Adipocyte (in vitro differentiated cells): ENCODE results near the gene VWA2.

ENCODE experiments used
- DNase-seq: peaks from one replicate; pipeline ENCODE4 v3.0.0-alpha.2; 2015; ENCODE audit warnings: low read depth
- H3K27me3 ChIP-seq: replicated peaks from 2 replicates; pipeline ENCODE4 v1.7.0; 2013; ENCODE audit warnings: mild to moderate bottlenecking, low read length, moderate library complexity; ENCODE audit not compliant: control insufficient read depth, insufficient read depth
- H3K36me3 ChIP-seq: 2 replicates; pipeline ENCODE4 v1.7.0; 2013; ENCODE audit warnings: low read length, mild to moderate bottlenecking, moderate library complexity; ENCODE audit not compliant: control insufficient read depth, insufficient read depth, severe bottlenecking
- H3K4me1 ChIP-seq: 2 replicates; pipeline ENCODE4 v1.7.0; 2013; ENCODE audit warnings: mild to moderate bottlenecking, low read length, moderate library complexity; ENCODE audit not compliant: control insufficient read depth, insufficient read depth
- H3K4me3 ChIP-seq: 2 replicates; pipeline ENCODE4 v1.7.0; 2013; ENCODE audit warnings: mild to moderate bottlenecking, low read length, moderate library complexity
- H3K9ac ChIP-seq: 2 replicates; pipeline ENCODE4 v1.7.0; 2013; ENCODE audit warnings: mild to moderate bottlenecking, low read length, moderate library complexity
- H3K9me3 ChIP-seq: 2 replicates; pipeline ENCODE4 v1.7.0; 2013; ENCODE audit warnings: mild to moderate bottlenecking, low read length, moderate library complexity; ENCODE audit not compliant: control insufficient read depth

The VWA2 gene

GRCh38 chr10:114239117-114239993 lies at the start of gene VWA2:
Gene VWA2, plus strand, starts transcription at chr10:114239254. Its CDS starts 9,460 bp downstream, at chr10:114248714.
- DNase-seq, result no peak
- Histone ChIP-seq H3K36me3 (no peaks in the 10 kb centered on the region), H3K9ac (no peak within 1 kb of the TSS), H3K9me3 (no peaks in the 10 kb centered on the region), H3K4me1 (no peaks in the 10 kb centered on the region), H3K4me3 (peak within 1 kb of the TSS; percentile 60), H3K27me3 (peaks cover 90% of the 10 kb centered on the region)

GRCh38 chr10:114189700-114190099 lies 49.4 kb upstream of the VWA2 start:
- H3K27me3 ChIP-seq, result peaks cover 6% of the 10 kb centered on the region

GRCh38 chr10:114195079-114195478 lies 44.0 kb upstream of the VWA2 start:
- no peak overlapping the region for H3K4me3 ChIP-seq
- H3K4me1 ChIP-seq, result no peaks in the 10 kb centered on the region
- H3K9ac ChIP-seq, result no peak overlapping the region
- H3K36me3 ChIP-seq, result no peaks in the 10 kb centered on the region
- H3K9me3 ChIP-seq, result no peaks in the 10 kb centered on the region
- peaks cover 9% of the 10 kb centered on the region for H3K27me3 ChIP-seq
- DNase-seq, result no peak

More at GRCh38 chr10:114189700-114190099, 49.4 kb upstream of the VWA2 start:
- no peak for DNase-seq
- Histone ChIP-seq H3K36me3 (no peaks in the 10 kb centered on the region), H3K4me1 (no peaks in the 10 kb centered on the region), H3K9me3 (no peaks in the 10 kb centered on the region), H3K4me3 (no peak overlapping the region), H3K9ac (no peak overlapping the region)

GRCh38 chr10:114199239-114199638 lies 39.8 kb upstream of the VWA2 start:
- DNase-seq, result no peak
- Histone ChIP-seq H3K36me3 (no peaks in the 10 kb centered on the region), H3K4me1 (no peaks in the 10 kb centered on the region), H3K27me3 (peaks cover 11% of the 10 kb centered on the region), H3K4me3 (no peak overlapping the region), H3K9me3 (no peaks in the 10 kb centered on the region), H3K9ac (no peak overlapping the region)

GRCh38 chr10:114202812-114203211 lies 36.2 kb upstream of the VWA2 start:
- Histone ChIP-seq H3K27me3 (peaks cover 5% of the 10 kb centered on the region), H3K4me3 (no peak overlapping the region)

GRCh38 chr10:114206902-114207301 lies 32.2 kb upstream of the VWA2 start:
- H3K4me3 ChIP-seq, result no peak overlapping the region
- no peak for DNase-seq
- H3K9me3 ChIP-seq, result no peaks in the 10 kb centered on the region
- no peak overlapping the region for H3K9ac ChIP-seq
- no peaks in the 10 kb centered on the region for H3K4me1 ChIP-seq
- H3K27me3 ChIP-seq, result no peaks in the 10 kb centered on the region
- no peaks in the 10 kb centered on the region for H3K36me3 ChIP-seq

More at GRCh38 chr10:114202812-114203211, 36.2 kb upstream of the VWA2 start:
- DNase-seq, result no peak
- no peaks in the 10 kb centered on the region for H3K9me3 ChIP-seq
- no peak overlapping the region for H3K9ac ChIP-seq
- H3K4me1 ChIP-seq, result no peaks in the 10 kb centered on the region
- no peaks in the 10 kb centered on the region for H3K36me3 ChIP-seq

GRCh38 chr10:114207349-114207748 lies 31.7 kb upstream of the VWA2 start:
- no peak overlapping the region for H3K9ac ChIP-seq
- H3K4me3 ChIP-seq, result no peak overlapping the region
- no peaks in the 10 kb centered on the region for H3K4me1 ChIP-seq
- no peaks in the 10 kb centered on the region for H3K27me3 ChIP-seq
- no peaks in the 10 kb centered on the region for H3K9me3 ChIP-seq
- H3K36me3 ChIP-seq, result no peaks in the 10 kb centered on the region
- DNase-seq, result no peak

- Histone ChIP-seq H3K4me1 (no peaks in the 10 kb centered on the region), H3K9me3 (no peaks in the 10 kb centered on the region), H3K27me3 (no peaks in the 10 kb centered on the region), H3K36me3 (no peaks in the 10 kb centered on the region), H3K9ac (no peak overlapping the region), H3K4me3 (no peak overlapping the region)
- DNase-seq, result no peak
Measured at GRCh38 chr10:114208351-114208750, 30.7 kb upstream of the VWA2 start.

GRCh38 chr10:114212153-114212552 lies 26.9 kb upstream of the VWA2 start:
- no peak for DNase-seq
- Histone ChIP-seq H3K4me3 (no peak overlapping the region), H3K4me1 (no peaks in the 10 kb centered on the region), H3K36me3 (no peaks in the 10 kb centered on the region), H3K27me3 (no peaks in the 10 kb centered on the region), H3K9me3 (no peaks in the 10 kb centered on the region), H3K9ac (no peak overlapping the region)

- Histone ChIP-seq H3K4me3 (no peak overlapping the region), H3K9me3 (no peaks in the 10 kb centered on the region), H3K36me3 (no peaks in the 10 kb centered on the region), H3K4me1 (no peaks in the 10 kb centered on the region), H3K9ac (no peak overlapping the region), H3K27me3 (no peaks in the 10 kb centered on the region)
- DNase-seq, result no peak
Measured at GRCh38 chr10:114215033-114215432, 24.0 kb upstream of the VWA2 start.

GRCh38 chr10:114220281-114220680 lies 18.8 kb upstream of the VWA2 start:
- H3K27me3 ChIP-seq, result peaks cover 4% of the 10 kb centered on the region

More at GRCh38 chr10:114220281-114220680, 18.8 kb upstream of the VWA2 start:
- no peaks in the 10 kb centered on the region for H3K4me1 ChIP-seq
- H3K4me3 ChIP-seq, result no peak overlapping the region
- H3K9me3 ChIP-seq, result no peaks in the 10 kb centered on the region
- no peak for DNase-seq
- no peak overlapping the region for H3K9ac ChIP-seq
- H3K36me3 ChIP-seq, result no peaks in the 10 kb centered on the region
